ENCODE measurements around the gene EDN3. TPM values are rescaled to one million over a fixed set of nuclear protein-coding genes. Genes with fewer than 3 reads are reported as not detected.

EDN3 gene
- total and polyA plus RNA-seq, 4 donors: 0.12 to 3.6 (median 0.31) TPM

DNA sequence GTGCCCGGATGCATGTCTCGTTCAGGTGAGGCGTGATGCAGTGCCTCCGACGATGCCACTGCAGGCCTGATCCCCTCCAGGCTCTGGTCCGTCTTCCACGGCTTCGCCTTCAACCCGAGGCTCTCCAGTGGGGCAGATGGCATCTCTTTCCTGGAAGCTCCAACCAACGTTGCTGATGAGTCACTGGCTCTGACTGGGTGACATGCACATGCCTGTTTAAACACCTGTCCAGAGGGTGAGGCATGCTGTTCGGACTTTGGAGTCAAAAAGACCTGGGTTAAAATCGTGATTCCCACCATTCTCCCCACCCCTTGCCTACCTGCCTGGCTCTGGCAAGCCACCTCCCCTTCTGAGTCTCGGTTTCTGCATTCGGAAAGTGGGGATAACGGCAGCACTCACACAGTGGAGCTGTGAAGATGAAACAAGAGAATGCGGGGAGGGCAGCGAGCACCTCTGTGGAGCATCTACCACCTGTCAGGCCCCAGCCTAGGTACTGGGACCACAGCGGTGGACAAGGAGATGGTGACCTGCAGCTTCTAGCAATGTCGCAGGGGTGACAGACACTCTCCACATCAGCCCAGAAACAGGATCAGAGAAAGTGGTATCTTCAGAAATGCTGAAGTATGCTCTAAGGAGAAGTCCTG is 8.5 kb upstream of the EDN3 start:
- Histone ChIP-seq H3K9me3 (ENCODE audit: control insufficient read depth in 4 of 4, insufficient read depth in 3 of 4, low read length in 3 of 4) (no peaks in the 10 kb centered on the region), H3K36me3 (ENCODE audit: control insufficient read depth in 4 of 4, insufficient read depth in 4 of 4, low read length in 4 of 4) (no peaks in the 10 kb centered on the region), H3K4me1 (ENCODE audit: control insufficient read depth in 5 of 5, insufficient read depth in 5 of 5, low read length in 5 of 5) (peaks cover 0 to 24% (median under 1%) of the 10 kb centered on the region in 5 donors), H3K9ac (ENCODE audit: insufficient read depth in 1 of 2, low read length in 2 of 2) (no peak overlapping the region), H3K27ac (ENCODE audit: low read depth in 1 of 2, low read length in 1 of 2) (no peak overlapping the region), H3K27me3 (ENCODE audit: control insufficient read depth in 3 of 3, insufficient read depth in 3 of 3, low read length in 2 of 3) (no peaks in the 10 kb centered on the region), H3K4me3 (no peak overlapping the region)
- ATAC-seq (ENCODE audit: insufficient read depth, low FRiP score): no peak
- no peak for DNase-seq
- TF ChIP-seq, protein P1, sequence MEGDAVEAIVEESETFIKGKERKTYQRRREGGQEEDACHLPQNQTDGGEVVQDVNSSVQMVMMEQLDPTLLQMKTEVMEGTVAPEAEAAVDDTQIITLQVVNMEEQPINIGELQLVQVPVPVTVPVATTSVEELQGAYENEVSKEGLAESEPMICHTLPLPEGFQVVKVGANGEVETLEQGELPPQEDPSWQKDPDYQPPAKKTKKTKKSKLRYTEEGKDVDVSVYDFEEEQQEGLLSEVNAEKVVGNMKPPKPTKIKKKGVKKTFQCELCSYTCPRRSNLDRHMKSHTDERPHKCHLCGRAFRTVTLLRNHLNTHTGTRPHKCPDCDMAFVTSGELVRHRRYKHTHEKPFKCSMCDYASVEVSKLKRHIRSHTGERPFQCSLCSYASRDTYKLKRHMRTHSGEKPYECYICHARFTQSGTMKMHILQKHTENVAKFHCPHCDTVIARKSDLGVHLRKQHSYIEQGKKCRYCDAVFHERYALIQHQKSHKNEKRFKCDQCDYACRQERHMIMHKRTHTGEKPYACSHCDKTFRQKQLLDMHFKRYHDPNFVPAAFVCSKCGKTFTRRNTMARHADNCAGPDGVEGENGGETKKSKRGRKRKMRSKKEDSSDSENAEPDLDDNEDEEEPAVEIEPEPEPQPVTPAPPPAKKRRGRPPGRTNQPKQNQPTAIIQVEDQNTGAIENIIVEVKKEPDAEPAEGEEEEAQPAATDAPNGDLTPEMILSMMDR (IDR thresholded peaks at IDR 0.05; ENCODE audit: control extremely low read depth, extremely low read depth): no peak
- 92% methylated on average over 19 of the region's 19 CpGs for WGBS, 2 donors

DNA sequence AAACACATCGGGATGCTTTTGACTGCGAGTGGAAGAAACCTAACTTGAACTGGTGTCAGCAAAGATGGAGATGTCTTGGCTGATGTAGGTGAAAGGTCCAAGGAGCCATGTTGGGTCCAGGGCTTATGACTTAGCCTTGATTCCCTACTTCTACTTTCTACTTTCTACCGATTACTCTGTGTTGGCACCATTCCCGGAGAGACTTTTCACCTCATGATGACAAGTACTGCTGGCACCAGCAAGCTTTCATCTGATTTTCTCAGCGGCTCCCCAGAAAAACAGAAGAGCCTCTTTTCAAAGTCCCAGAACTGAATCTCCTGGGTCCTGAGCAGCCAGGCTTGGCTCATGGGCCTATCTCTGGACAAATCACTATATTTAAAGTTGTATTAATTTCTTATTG is 4.9 kb upstream of the EDN3 start:
- no peak overlapping the region for H3K4me3 ChIP-seq
- no peaks in the 10 kb centered on the region for H3K36me3 ChIP-seq (ENCODE audit: control insufficient read depth in 4 of 4, insufficient read depth in 4 of 4, low read length in 4 of 4)
- no peak overlapping the region for H3K27ac ChIP-seq (ENCODE audit: low read depth in 1 of 2, low read length in 1 of 2)
- H3K27me3 ChIP-seq (ENCODE audit: control insufficient read depth in 3 of 3, insufficient read depth in 3 of 3, low read length in 2 of 3): peaks cover 0 to 18% (median 0%) of the 10 kb centered on the region in 3 donors
- H3K9me3 ChIP-seq (ENCODE audit: control insufficient read depth in 4 of 4, insufficient read depth in 3 of 4, low read length in 3 of 4): no peaks in the 10 kb centered on the region
- TF ChIP-seq, protein P1 (IDR thresholded peaks at IDR 0.05; ENCODE audit: control extremely low read depth, extremely low read depth): no peak
- H3K4me1 ChIP-seq (ENCODE audit: control insufficient read depth in 5 of 5, insufficient read depth in 5 of 5, low read length in 5 of 5): peaks cover 0 to 29% (median 2%) of the 10 kb centered on the region in 5 donors
- DNase-seq (peak in 2 of 3 donors; percentile 23 to 56), ATAC-seq (ENCODE audit: insufficient read depth, low FRiP score) (no peak)
- no peak overlapping the region for H3K9ac ChIP-seq (ENCODE audit: insufficient read depth in 1 of 2, low read length in 2 of 2)
- 51 to 56% methylated on average over 5 of the region's 5 CpGs for WGBS, 2 donors

DNA sequence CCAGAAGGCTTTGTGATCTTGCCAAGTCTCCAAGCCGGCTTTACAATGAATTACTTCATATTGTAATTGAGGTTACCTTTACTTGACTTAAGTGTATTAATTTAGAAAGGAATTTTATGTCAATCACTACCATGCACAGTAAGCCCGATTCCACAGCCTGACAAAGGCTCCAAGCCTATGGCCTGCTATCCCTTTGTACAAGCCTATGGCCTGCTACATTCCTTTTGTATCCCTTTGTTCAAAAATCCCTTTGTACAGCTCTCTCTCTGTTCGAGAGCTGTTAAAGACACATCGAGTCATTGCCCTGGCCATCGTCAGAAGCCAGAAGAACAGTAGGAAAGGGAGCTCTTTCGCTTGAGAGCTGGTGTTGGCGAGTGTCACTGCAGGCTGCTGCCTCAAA is 2.7 kb upstream of the EDN3 start:
- TF ChIP-seq, protein P1 (IDR thresholded peaks at IDR 0.05; ENCODE audit: control extremely low read depth, extremely low read depth): no peak
- no peak overlapping the region for H3K4me3 ChIP-seq
- 91 to 94% methylated on average over 7 of the region's 7 CpGs for WGBS, 2 donors
- peaks cover 0 to 36% (median 2%) of the 10 kb centered on the region in 5 donors for H3K4me1 ChIP-seq (ENCODE audit: control insufficient read depth in 5 of 5, insufficient read depth in 5 of 5, low read length in 5 of 5)
- no peak overlapping the region for H3K9ac ChIP-seq (ENCODE audit: insufficient read depth in 1 of 2, low read length in 2 of 2)
- ATAC-seq (ENCODE audit: insufficient read depth, low FRiP score): no peak
- no peaks in the 10 kb centered on the region for H3K36me3 ChIP-seq (ENCODE audit: control insufficient read depth in 4 of 4, insufficient read depth in 4 of 4, low read length in 4 of 4)
- no peak overlapping the region for H3K27ac ChIP-seq (ENCODE audit: low read depth in 1 of 2, low read length in 1 of 2)
- no peak for DNase-seq
- peaks cover under 1 to 29% (median 5%) of the 10 kb centered on the region in 3 donors for H3K27me3 ChIP-seq (ENCODE audit: control insufficient read depth in 3 of 3, insufficient read depth in 3 of 3, low read length in 2 of 3)
- no peaks in the 10 kb centered on the region for H3K9me3 ChIP-seq (ENCODE audit: control insufficient read depth in 4 of 4, insufficient read depth in 3 of 4, low read length in 3 of 4)
